HK-2 (cell line): Measurements from ENCODE around the gene ATP2C1.
A peak's percentile ranks its signal among the peaks of the same experiment; 100 is the strongest.

ENCODE experiments used
- DNase-seq: peaks from one replicate; pipeline ENCODE4 v3.0.0-alpha.2; 2018; ENCODE audit not compliant: unreplicated experiment

Gene ATP2C1

GRCh38 chr3:130979117-130979516 is 85.2 kb downstream of the ATP2C1 start:
- DNase-seq = no peak

GRCh38 chr3:130981469-130981868 is 87.6 kb downstream of the ATP2C1 start:
- no peak for DNase-seq

GRCh38 chr3:130990282-130990681 is 96.4 kb downstream of the ATP2C1 start:
- DNase-seq = no peak

- DNase-seq = no peak
These were observed 97.2 kb downstream of the ATP2C1 start for GRCh38 chr3:130991126-130991525.

- DNase-seq = no peak
These were observed 98.5 kb downstream of the ATP2C1 start for GRCh38 chr3:130992344-130992743.

GRCh38 chr3:130997289-130997688 is 103.4 kb downstream of the ATP2C1 start:
- DNase-seq = no peak

- no peak for DNase-seq
These were observed 107.2 kb downstream of the ATP2C1 start for GRCh38 chr3:131001071-131001470.

GRCh38 chr3:131004603-131005002 is 110.7 kb downstream of the ATP2C1 start:
- DNase-seq = no peak

- DNase-seq = no peak
These were observed 113.4 kb downstream of the ATP2C1 start for GRCh38 chr3:131007256-131007655.

GRCh38 chr3:131007782-131008181 is 113.9 kb downstream of the ATP2C1 start:
- no peak for DNase-seq

GRCh38 chr3:131008326-131008725 is 114.4 kb downstream of the ATP2C1 start:
- no peak for DNase-seq

GRCh38 chr3:131009698-131010097 is 115.8 kb downstream of the ATP2C1 start:
- no peak for DNase-seq

- DNase-seq = no peak
These were observed 125.1 kb downstream of the ATP2C1 start for GRCh38 chr3:131018970-131019369.

GRCh38 chr3:131020122-131020693 is 126.3 kb downstream of the ATP2C1 start:
- DNase-seq = no peak

GRCh38 chr3:131025539-131025938 is 131.7 kb downstream of the ATP2C1 start:
- no peak for DNase-seq

- DNase-seq = peak; percentile 91
These were observed 132.7 kb downstream of the ATP2C1 start, which contains the start of the genes ASTE1 and NEK11 for GRCh38 chr3:131026321-131027151. Gene ASTE1 (minus strand): TSS chr3:131026825. CDS start chr3:131025306, 1,519 bp downstream. Gene NEK11 (plus strand): TSS chr3:131026877. CDS start chr3:131029709, 2,832 bp downstream.

GRCh38 chr3:131028844-131029243 is 135.0 kb downstream of the ATP2C1 start:
- DNase-seq = no peak

GRCh38 chr3:131031660-131032059 is 137.8 kb downstream of the ATP2C1 start:
- DNase-seq = no peak

GRCh38 chr3:131033480-131034080 is 139.7 kb downstream of the ATP2C1 start:
- no peak for DNase-seq

- DNase-seq = no peak
These were observed 142.4 kb downstream of the ATP2C1 start for GRCh38 chr3:131036200-131036816.

- DNase-seq = no peak
These were observed 143.1 kb downstream of the ATP2C1 start for GRCh38 chr3:131036986-131037385.

- no peak for DNase-seq
These were observed 144.4 kb downstream of the ATP2C1 start for GRCh38 chr3:131038326-131038725.
